Measurements from ENCODE around the gene GABRB2.
"Not testable (repeated sequence)": the region's sequence is repeated elsewhere in the genome, so short reads cannot be mapped to it uniquely, and the experiment has no call there.

Gene GABRB2

GRCh38 chr5:161546470-161547301 is at the start of gene GABRB2:
GABRB2 (minus strand) TSS chr5:161546725; CDS start chr5:161546643, 82 bp downstream.
- no peak for DNase-seq (ENCODE audit: low read depth in 1 of 2, low spot score in 1 of 2)

- no peak for DNase-seq (ENCODE audit: low read depth in 1 of 2, low spot score in 1 of 2)
These were observed 39.3 kb upstream of the GABRB2 start for GRCh38 chr5:161585798-161586197.

- DNase-seq (ENCODE audit: low read depth in 1 of 2, low spot score in 1 of 2) = no peak
These were observed 34.1 kb upstream of the GABRB2 start for GRCh38 chr5:161580621-161581020.

- DNase-seq (ENCODE audit: low read depth in 1 of 2, low spot score in 1 of 2) = no peak
These were observed 26.4 kb upstream of the GABRB2 start for GRCh38 chr5:161572914-161573313.

GRCh38 chr5:161566081-161566480 is 19.6 kb upstream of the GABRB2 start:
- no peak for DNase-seq (ENCODE audit: low read depth in 1 of 2, low spot score in 1 of 2)

GRCh38 chr5:161562446-161562845 is 15.9 kb upstream of the GABRB2 start:
- DNase-seq (ENCODE audit: low read depth in 1 of 2, low spot score in 1 of 2) = no peak

GRCh38 chr5:161549106-161549505 is 2.6 kb upstream of the GABRB2 start:
- DNase-seq (ENCODE audit: low read depth in 1 of 2, low spot score in 1 of 2) = no peak

GRCh38 chr5:161548487-161549094 is 2.1 kb upstream of the GABRB2 start:
- DNase-seq (ENCODE audit: low read depth in 1 of 2, low spot score in 1 of 2) = no peak

- DNase-seq (ENCODE audit: low read depth in 1 of 2, low spot score in 1 of 2) = no peak
These were observed 1.4 kb upstream of the GABRB2 start for GRCh38 chr5:161547738-161548486.

GRCh38 chr5:161547406-161547737 is 847 bp upstream of the GABRB2 start:
- no peak for DNase-seq (ENCODE audit: low read depth in 1 of 2, low spot score in 1 of 2)

- DNase-seq (ENCODE audit: low read depth in 1 of 2, low spot score in 1 of 2) = no peak
These were observed 443 bp downstream of the GABRB2 start for GRCh38 chr5:161546095-161546469.

- DNase-seq (ENCODE audit: low read depth in 1 of 2, low spot score in 1 of 2) = no peak
These were observed 1.0 kb downstream of the GABRB2 start for GRCh38 chr5:161545344-161546094.

- DNase-seq (ENCODE audit: low read depth in 1 of 2, low spot score in 1 of 2) = no peak
These were observed 2.2 kb downstream of the GABRB2 start for GRCh38 chr5:161544350-161544765.

GRCh38 chr5:161539016-161539415 is 7.5 kb downstream of the GABRB2 start:
- no peak for DNase-seq (ENCODE audit: low read depth in 1 of 2, low spot score in 1 of 2)

- DNase-seq (ENCODE audit: low read depth in 1 of 2, low spot score in 1 of 2) = no peak
These were observed 10.8 kb downstream of the GABRB2 start for GRCh38 chr5:161535762-161536161.

- DNase-seq (ENCODE audit: low read depth in 1 of 2, low spot score in 1 of 2) = no peak
These were observed 15.8 kb downstream of the GABRB2 start for GRCh38 chr5:161530700-161531099.

GRCh38 chr5:161513942-161514341 is 32.6 kb downstream of the GABRB2 start:
- DNase-seq (ENCODE audit: low read depth in 1 of 2, low spot score in 1 of 2) = no peak

- no peak for DNase-seq (ENCODE audit: low read depth in 1 of 2, low spot score in 1 of 2)
These were observed 38.9 kb downstream of the GABRB2 start for GRCh38 chr5:161507591-161507990.

- DNase-seq (ENCODE audit: low read depth in 1 of 2, low spot score in 1 of 2) = not testable (repeated sequence)
These were observed 41.4 kb downstream of the GABRB2 start for GRCh38 chr5:161505160-161505559.

GRCh38 chr5:161498531-161498930 is 48.0 kb downstream of the GABRB2 start:
- DNase-seq (ENCODE audit: low read depth in 1 of 2, low spot score in 1 of 2) = no peak

GRCh38 chr5:161483721-161484120 is 62.8 kb downstream of the GABRB2 start:
- no peak for DNase-seq (ENCODE audit: low read depth in 1 of 2, low spot score in 1 of 2)
